Mammary epithelial cell (primary cell): ENCODE data around the gene C1orf198.

Experiments
- CTCF ChIP-seq, 2 donors: IDR thresholded peaks in 1 of 2; conservative IDR thresholded peaks in 1 of 2; 2 replicates each; pipeline ENCODE4 v1.5.1; 2011 to 2012; ENCODE audit warnings: inconsistent platforms in 2 of 2, low read length in 2 of 2, mild to moderate bottlenecking in 2 of 2, control low read depth in 1 of 2, low read depth in 1 of 2; ENCODE audit not compliant: insufficient read depth in 1 of 2; ENCODE audit errors: extremely low read depth in 1 of 2
- EZH2 ChIP-seq: IDR thresholded peaks from 2 replicates; pipeline ENCODE4 v1.6.1; 2012; ENCODE audit warnings: low read length, inconsistent platforms, borderline replicate concordance

- TF ChIP-seq CTCF (conservative IDR thresholded peaks at IDR 0.05 in 1 of 2, IDR thresholded peaks at IDR 0.05 in 1 of 2; ENCODE audit: extremely low read depth in 1 of 2, insufficient read depth in 1 of 2, low read depth in 1 of 2, low read length in 2 of 2): no peak
- TF ChIP-seq EZH2: no peak
These were observed 25.5 kb downstream of the C1orf198 start for GRCh38 chr1:230842801-230843200.
